AG09319 (cell line): ENCODE measurements around the gene KCNK1.

Experiments
- DNase-seq: peaks from one replicate; pipeline ENCODE4 v3.0.0-alpha.2; 2010; ENCODE audit warnings: low read depth; ENCODE audit errors: extremely low read depth
- TF ChIP-seq, protein P1 (sequence below): IDR thresholded peaks from 2 replicates; pipeline ENCODE4 v1.5.1; 2011; ENCODE audit warnings: low read depth, mild to moderate bottlenecking, inconsistent platforms, low read length, moderate library complexity

The KCNK1 gene

GRCh38 chr1:233718057-233718456, 104.2 kb downstream of the KCNK1 start:
- no peak for DNase-seq
- TF ChIP-seq, protein P1, sequence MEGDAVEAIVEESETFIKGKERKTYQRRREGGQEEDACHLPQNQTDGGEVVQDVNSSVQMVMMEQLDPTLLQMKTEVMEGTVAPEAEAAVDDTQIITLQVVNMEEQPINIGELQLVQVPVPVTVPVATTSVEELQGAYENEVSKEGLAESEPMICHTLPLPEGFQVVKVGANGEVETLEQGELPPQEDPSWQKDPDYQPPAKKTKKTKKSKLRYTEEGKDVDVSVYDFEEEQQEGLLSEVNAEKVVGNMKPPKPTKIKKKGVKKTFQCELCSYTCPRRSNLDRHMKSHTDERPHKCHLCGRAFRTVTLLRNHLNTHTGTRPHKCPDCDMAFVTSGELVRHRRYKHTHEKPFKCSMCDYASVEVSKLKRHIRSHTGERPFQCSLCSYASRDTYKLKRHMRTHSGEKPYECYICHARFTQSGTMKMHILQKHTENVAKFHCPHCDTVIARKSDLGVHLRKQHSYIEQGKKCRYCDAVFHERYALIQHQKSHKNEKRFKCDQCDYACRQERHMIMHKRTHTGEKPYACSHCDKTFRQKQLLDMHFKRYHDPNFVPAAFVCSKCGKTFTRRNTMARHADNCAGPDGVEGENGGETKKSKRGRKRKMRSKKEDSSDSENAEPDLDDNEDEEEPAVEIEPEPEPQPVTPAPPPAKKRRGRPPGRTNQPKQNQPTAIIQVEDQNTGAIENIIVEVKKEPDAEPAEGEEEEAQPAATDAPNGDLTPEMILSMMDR: no peak

GRCh38 chr1:233719655-233720341, 105.9 kb downstream of the KCNK1 start:
- TF ChIP-seq, protein P1: no peak
- no peak for DNase-seq

- TF ChIP-seq, protein P1: no peak
- DNase-seq: no peak
Measured at GRCh38 chr1:233721004-233721595, 107.2 kb downstream of the KCNK1 start.
